Measurements from ENCODE around the gene SMARCD1.

Gene SMARCD1

DNA sequence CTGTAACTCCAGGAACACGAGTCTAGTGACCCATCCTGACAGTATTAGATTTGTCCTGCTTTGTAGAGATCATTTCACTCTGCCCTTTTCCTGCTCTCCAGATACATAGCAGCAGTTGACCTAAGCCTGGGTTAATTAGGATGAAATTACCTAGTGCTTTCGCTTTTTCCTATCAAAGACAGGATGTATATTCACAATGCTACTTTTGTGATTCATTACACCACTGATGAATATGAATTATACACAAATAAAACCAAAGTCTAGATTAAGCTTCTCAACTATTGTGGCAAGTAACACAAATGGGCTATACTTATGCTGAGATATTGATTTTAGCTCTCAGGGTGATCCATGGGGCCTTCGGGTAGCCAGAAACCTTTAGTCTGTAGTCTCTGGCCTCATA lies 64.2 kb downstream of the SMARCD1 start:
- no peak for DNase-seq
